KMS-11 (cell line): ENCODE results near the gene ARHGEF28.

Experiments
- H2AFZ ChIP-seq: fragments of 200-600 bp; sonication (generic); 2 replicates; pipeline ENCODE4 v1.6.1; 2016; ENCODE audit warnings: antibody characterized with exemption, mixed run types, low read depth
- H3K27ac ChIP-seq: fragments of 200-600 bp; sonication (generic); 2 replicates; pipeline ENCODE4 v1.6.1; 2016; ENCODE audit warnings: mild to moderate bottlenecking, mixed run types
- H3K27me3 ChIP-seq: fragments of 200-600 bp; sonication (generic); 2 replicates; pipeline ENCODE4 v1.6.1; 2017; ENCODE audit warnings: mild to moderate bottlenecking, low read depth, mixed run types, moderate library complexity; ENCODE audit not compliant: insufficient read depth
- H3K36me3 ChIP-seq: fragments of 200-600 bp; sonication (generic); 2 replicates; pipeline ENCODE4 v1.6.1; 2017; ENCODE audit warnings: mild to moderate bottlenecking, mixed run types; ENCODE audit not compliant: insufficient read depth
- H3K4me1 ChIP-seq: fragments of 200-600 bp; sonication (generic); 2 replicates; pipeline ENCODE4 v1.6.1; 2016; ENCODE audit warnings: mild to moderate bottlenecking, low read depth, mixed run types; ENCODE audit not compliant: poor library complexity, severe bottlenecking
- H3K4me2 ChIP-seq: fragments of 200-600 bp; sonication (generic); 2 replicates; pipeline ENCODE4 v1.7.0; 2016; ENCODE audit warnings: mild to moderate bottlenecking, mixed run types
- H3K4me3 ChIP-seq: fragments of 200-600 bp; sonication (generic); IDR thresholded peaks from 2 replicates; pipeline ENCODE4 v1.6.1; 2017; ENCODE audit warnings: low read depth, low read length, mixed read lengths; ENCODE audit not compliant: insufficient read depth
- H3K79me2 ChIP-seq: fragments of 200-600 bp; sonication (generic); 2 replicates; pipeline ENCODE4 v1.6.1; 2016; ENCODE audit warnings: low read depth, mixed run types; ENCODE audit not compliant: insufficient read depth
- H3K9ac ChIP-seq: fragments of 200-600 bp; sonication (generic); 2 replicates; pipeline ENCODE4 v1.6.1; 2016; ENCODE audit warnings: mild to moderate bottlenecking, mixed run types
- H4K20me1 ChIP-seq: fragments of 200-600 bp; sonication (generic); 2 replicates; pipeline ENCODE4 v1.6.1; 2016; ENCODE audit warnings: mild to moderate bottlenecking, mixed run types; ENCODE audit not compliant: insufficient read depth
- CTCF ChIP-seq: fragments of 200-600 bp; sonication (generic); conservative IDR thresholded peaks from 2 replicates; pipeline ENCODE4 v1.6.1; 2017; ENCODE audit warnings: low read depth, mild to moderate bottlenecking, antibody characterized with exemption, low read length, moderate library complexity, mixed read lengths

Gene ARHGEF28

GRCh38 chr5:73909474-73909873 is 283.5 kb downstream of the ARHGEF28 start:
- Histone ChIP-seq H3K4me3 (no peak overlapping the region), H3K9ac (no peak overlapping the region), H3K36me3 (no peaks in the 10 kb centered on the region), H4K20me1 (no peaks in the 10 kb centered on the region), H3K4me1 (peaks cover 47% of the 10 kb centered on the region), H3K27me3 (no peaks in the 10 kb centered on the region), H2AFZ (no peak overlapping the region), H3K4me2 (no peak overlapping the region), H3K27ac (no peak overlapping the region), H3K79me2 (no peaks in the 10 kb centered on the region)
- TF ChIP-seq CTCF, result no peak

GRCh38 chr5:73911761-73912393 is 285.9 kb downstream of the ARHGEF28 start:
- no peak overlapping the region for H3K4me3 ChIP-seq
- no peaks in the 10 kb centered on the region for H3K79me2 ChIP-seq
- H3K27ac ChIP-seq, result peak overlapping the region; percentile 86
- no peak for TF ChIP-seq CTCF
- H3K27me3 ChIP-seq, result no peaks in the 10 kb centered on the region
- no peaks in the 10 kb centered on the region for H4K20me1 ChIP-seq
- peak overlapping the region; percentile 95 for H3K4me2 ChIP-seq
- H3K9ac ChIP-seq, result peak overlapping the region; percentile 59
- peaks cover 58% of the 10 kb centered on the region for H3K4me1 ChIP-seq
- no peaks in the 10 kb centered on the region for H3K36me3 ChIP-seq
- H2AFZ ChIP-seq, result peak overlapping the region; percentile 65

- no peaks in the 10 kb centered on the region for H3K36me3 ChIP-seq
- no peak overlapping the region for H3K4me3 ChIP-seq
- H3K79me2 ChIP-seq, result no peaks in the 10 kb centered on the region
- H3K9ac ChIP-seq, result peak overlapping the region; percentile 59; the same call in 1 of the 2 replicates
- H4K20me1 ChIP-seq, result no peaks in the 10 kb centered on the region
- no peak for TF ChIP-seq CTCF
- H3K4me2 ChIP-seq, result peak overlapping the region; percentile 95
- H3K4me1 ChIP-seq, result peaks cover 53% of the 10 kb centered on the region
- H3K27ac ChIP-seq, result peak overlapping the region; percentile 86
- peak overlapping the region; percentile 20 for H2AFZ ChIP-seq
- no peaks in the 10 kb centered on the region for H3K27me3 ChIP-seq
Observed at GRCh38 chr5:73912821-73913271, 286.9 kb downstream of the ARHGEF28 start.

- Histone ChIP-seq H4K20me1 (no peaks in the 10 kb centered on the region), H3K79me2 (no peaks in the 10 kb centered on the region), H2AFZ (peak overlapping the region; percentile 20; the same call in 1 of the 2 replicates), H3K36me3 (no peaks in the 10 kb centered on the region), H3K27me3 (no peaks in the 10 kb centered on the region), H3K27ac (peak overlapping the region; percentile 86), H3K9ac (peak overlapping the region; percentile 59; the same call in 1 of the 2 replicates), H3K4me1 (peaks cover 53% of the 10 kb centered on the region), H3K4me2 (peak overlapping the region; percentile 95), H3K4me3 (no peak overlapping the region)
- TF ChIP-seq CTCF, result no peak
Observed at GRCh38 chr5:73913971-73914370, 288.0 kb downstream of the ARHGEF28 start.
